ENCODE measurements around the gene ANKS3. TPM values are rescaled to one million over a fixed set of nuclear protein-coding genes. Genes with fewer than 3 reads are reported as not detected.
A peak's percentile ranks its signal among the peaks of the same experiment; 100 is the strongest.

Gene ANKS3
- total RNA-seq, 1 donor from 2014 or later, result 8.1 TPM

DNA sequence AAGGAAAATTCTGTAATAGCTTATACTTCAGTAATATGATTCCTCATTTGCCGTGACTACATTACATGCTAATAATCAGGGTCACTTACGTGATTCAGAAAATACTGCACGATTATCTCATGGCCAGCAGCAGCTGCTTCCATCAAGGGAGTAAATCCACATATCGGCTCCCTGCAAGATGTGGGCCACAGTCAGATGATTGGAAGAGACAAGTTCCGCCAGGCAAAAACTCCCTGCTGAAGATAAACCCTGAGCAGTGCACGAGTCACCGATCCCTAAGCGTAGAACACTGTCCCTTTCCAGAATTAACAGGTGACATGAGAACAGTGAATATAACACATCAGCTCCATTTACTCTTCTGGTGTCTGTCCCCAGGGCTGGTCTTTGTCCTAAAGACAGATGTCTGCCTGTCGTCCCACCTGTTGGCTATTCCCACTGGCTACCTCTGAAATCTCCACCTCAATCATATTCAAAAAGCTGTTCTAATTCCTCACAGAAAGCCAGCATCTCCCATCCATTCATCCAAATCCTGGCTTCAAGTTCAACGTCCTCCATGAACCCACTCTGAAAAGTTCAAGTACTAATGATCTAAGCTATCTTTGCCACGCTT is 9.3 kb downstream of the ANKS3 start:
- no peak for ATAC-seq

DNA sequence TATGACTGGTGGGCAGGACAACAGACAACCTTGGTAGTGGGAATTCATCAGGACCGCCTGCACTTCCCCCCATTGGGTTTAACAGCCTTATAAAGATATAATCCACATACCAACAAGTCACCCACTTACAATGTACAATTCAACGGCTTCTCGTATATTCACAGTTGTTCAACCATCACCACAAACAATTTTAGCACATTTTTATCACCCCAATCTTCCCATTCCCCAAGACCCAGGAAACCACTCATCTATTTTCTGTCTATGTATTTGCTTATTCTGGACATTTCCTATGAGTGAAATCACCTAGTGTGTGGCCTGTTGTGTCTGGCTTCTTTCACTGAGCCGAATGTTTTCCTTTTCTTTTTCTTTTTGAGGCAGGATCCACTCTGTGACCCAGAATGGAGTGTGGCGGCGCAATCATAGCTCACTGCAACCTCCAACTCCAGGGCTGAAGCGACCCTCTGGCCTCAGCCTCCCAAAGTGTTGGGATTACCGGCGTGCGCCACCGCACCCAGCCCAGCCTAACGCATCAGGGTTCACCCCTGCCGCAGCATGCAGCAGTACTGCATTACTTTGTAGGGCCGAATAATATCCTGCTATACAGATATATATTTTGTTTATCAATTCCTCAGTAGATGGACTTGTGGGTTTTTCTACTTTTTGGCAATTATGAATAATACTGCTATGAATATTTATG is 10.9 kb downstream of the ANKS3 start:
- ATAC-seq, result no peak

GRCh38 chr16:4718466-4718865 is 15.6 kb downstream of the ANKS3 start:
- no peak for ATAC-seq

GRCh38 chr16:4714996-4715395 is 19.1 kb downstream of the ANKS3 start:
- no peak for ATAC-seq

DNA sequence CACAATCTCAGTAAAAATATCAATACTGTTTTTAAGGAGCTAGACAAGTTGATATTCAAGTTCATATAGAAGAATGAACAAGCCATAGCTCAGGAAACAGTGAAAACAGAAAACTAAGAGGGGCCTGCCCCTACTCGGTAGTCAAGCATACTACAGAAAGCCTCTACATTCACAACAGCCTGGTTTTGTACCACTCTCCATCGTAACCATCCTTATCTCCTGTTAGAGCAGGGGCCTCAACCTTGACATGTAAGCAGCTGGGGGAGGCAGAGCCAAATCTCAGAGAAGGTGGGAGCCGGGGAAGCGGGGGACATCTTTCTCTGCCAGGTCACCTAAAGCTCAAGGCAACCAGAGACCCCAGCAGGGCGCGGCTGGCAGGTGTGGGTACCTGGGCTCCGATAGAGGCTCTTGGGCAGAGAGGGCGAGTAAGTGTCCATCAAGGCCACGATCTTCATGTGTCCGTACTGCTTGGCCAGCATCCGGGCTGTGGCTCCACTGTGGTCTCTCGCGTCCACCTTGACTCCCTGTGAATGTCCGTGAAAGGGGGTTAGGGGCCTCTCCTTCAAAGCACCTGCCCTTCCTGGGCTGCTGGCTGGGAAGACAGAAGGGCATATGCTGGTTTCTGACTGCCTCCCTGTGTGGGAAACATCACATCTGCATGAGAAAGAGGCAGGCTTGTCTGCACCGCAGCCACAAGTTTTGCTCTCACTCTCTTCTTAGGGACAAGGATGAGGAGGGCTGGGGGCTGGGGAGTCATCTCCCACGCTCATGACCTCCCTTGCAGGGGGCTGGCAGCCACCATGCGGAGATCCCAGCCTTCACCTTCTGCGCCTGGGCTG is 20.2 kb downstream of the ANKS3 start:
- ATAC-seq, result no peak

DNA sequence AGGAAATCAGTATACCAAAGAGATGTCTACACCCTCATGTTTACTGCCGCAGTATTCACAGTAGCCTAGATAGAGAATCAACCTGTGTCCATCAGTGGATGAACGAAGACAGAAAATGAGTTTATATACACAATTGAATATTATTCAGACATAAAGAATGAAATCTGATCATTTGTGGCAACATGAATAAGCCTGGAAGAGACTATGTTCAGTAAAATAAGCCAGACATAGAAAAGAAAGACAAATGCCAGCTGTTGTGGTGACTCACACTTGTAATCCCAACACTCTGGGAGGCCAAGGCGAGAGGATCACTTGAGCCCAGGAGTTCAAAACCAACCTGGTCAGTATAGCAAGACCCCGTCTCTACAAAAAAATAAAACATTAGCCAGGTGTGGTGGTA is 24.6 kb downstream of the ANKS3 start:
- no peak for ATAC-seq

- ATAC-seq, result no peak
These were observed 27.2 kb downstream of the ANKS3 start for GRCh38 chr16:4706871-4707270.

- ATAC-seq, result no peak
These were observed 29.2 kb downstream of the ANKS3 start for GRCh38 chr16:4704913-4705312.

DNA sequence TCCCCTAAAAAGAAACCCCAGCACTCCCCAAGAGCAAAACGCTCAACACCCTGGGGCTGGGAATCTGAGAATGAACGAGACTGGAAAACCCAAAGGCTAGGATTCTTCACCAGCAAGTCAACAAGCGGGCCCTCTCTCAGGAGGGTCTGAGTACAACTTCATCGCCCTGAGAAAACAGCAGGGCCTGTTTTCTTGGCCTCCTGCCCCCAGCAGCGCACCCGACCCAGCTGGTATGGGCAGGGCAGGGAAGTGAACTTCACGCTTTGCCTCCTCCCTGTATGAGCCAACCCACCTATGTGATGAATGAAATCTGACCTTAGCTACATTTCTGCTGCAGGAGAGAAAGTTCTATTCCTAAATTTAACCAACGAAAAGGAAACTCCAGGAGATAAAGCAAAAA is 29.6 kb downstream of the ANKS3 start:
- no peak for ATAC-seq

GRCh38 chr16:4703906-4704305 is 30.2 kb downstream of the ANKS3 start:
- no peak for ATAC-seq

DNA sequence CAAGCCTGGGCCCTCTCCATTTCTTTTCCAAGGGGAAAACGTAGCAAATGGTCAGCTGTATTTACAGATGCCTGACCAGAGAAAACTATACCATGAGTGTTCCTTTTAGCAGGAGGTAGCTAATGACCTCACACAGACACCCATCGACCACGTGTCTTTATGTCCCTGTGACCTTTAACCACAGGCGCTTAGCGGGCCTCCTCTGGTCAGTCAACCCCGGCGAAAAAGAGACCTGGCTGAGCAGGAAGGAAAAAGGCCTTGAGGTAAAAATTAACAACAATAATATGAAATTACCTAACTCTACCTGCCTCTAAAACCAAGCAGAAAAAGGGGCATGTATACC is 31.6 kb downstream of the ANKS3 start:
- no peak for ATAC-seq

DNA sequence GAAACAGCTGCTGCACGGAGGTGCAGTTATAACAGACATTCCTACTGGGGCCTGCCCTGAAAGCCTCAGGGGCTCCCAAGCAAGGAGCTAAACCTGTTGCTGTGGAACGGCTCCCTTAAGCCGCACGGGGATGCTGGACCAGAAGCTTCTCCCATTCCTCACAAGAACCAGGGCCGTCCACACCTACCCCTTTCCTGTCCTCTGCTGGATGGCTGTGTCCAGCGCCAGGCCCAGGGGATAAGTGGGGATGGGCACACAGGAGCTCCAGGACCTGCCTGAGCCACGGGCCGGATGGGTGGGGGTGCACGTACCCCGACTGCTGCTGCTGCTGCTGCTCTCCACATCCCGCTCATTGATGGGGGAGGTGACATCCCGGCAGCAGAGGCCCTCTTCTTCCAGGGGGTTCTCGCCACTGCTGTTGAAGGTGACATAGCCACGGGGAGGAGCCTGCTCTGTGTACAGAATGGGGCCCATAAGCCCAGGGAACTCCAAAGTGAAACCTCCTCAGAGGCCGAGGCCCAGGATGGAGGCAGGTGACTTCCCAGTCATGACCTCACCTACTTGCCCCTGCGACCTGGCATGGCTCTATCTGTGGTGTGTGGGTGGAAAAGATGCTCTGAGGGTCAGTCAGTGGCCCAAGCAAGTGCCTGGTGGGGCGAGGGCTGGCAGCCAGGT is 32.1 kb downstream of the ANKS3 start:
- ATAC-seq, result no peak

DNA sequence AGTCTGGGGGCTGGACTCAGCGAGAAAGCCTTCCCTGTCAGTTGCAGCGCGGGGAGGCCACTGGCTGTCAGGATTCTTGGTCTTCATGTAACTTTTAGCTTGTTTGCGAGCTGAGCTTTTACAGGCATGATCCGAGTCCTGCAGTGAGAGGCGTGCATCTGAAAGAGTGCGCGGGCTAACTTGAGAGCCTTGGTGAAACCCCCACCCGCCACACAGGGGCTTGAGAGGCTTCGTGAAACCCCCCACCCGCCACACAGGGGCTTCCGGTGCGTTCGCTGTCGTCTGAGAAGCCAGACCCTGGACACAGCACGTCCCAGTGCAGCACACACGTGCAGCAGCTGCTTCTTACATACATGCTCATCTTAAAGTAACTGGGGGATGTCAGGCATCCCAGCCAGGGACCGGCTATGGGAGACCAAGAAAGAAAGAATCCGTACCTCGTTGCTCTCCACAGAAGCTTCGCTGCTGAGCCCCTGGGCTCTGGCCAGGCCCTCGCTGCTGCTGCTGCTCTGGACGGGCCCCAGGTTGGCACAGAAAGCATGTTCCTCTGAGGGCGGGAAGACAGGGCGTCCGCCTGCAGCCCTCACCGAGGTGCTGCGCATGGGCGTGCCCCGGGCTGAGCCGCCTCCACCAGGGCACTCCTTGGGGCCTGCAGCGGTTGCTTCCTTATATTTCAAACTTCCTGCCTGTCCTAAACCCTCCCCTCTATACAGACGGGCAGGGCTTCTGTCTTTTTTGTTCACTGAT is 32.9 kb downstream of the ANKS3 start:
- ATAC-seq, result peak; percentile 81

DNA sequence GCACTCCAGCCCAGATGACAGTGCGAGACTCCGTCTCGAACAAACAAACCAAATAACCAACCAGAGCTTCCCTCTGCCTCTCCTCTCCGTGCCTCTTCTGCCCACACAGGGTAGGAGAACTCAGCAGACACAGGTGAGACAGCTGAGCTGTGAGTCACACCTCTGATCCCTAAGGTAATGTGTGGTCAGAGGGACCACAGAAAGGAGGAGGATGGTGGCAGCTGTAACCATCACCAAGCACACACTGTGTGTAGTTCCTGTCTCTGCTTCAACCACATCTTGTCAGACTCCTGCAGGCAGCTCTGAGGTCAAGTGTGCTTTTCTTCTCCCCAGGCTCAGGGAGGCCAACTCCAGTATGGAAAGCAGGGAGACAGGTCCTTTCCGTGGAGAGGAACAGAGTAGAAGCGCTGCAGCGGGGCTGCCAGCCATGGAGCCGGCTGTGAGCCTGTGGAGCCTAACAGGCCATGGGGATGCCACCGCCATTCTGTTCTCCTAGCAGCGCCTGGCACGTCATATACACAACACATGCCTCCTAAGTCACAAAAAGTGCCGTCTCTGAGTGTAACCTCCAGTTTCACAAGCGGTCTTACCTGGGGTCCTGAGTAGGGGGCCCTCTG is 33.6 kb downstream of the ANKS3 start:
- no peak for ATAC-seq

DNA sequence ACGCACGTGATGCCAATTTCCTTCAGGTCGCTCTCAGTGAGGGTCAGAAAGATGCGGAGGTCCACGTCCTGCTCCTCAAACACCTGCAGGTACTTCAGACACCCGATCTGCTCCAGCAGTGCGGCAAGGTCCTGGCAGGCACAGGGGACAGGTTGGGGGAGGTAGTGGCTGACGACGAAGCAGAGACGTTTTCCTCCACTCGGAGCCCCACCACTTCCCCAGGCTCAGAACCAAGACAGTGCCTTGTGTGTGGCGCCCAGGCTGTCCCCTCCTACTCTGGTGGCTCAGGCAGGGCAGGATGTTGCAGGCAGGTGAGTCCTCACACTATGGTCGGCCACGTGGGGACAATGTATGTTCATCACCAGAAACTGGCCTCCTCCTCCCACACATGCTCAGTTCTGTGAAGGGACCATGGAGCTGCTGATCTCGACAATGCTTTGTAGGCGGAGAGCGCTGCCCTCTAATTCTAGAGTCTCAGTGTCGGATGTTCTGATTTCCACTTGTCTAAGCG is 35.0 kb downstream of the ANKS3 start:
- no peak for ATAC-seq

DNA sequence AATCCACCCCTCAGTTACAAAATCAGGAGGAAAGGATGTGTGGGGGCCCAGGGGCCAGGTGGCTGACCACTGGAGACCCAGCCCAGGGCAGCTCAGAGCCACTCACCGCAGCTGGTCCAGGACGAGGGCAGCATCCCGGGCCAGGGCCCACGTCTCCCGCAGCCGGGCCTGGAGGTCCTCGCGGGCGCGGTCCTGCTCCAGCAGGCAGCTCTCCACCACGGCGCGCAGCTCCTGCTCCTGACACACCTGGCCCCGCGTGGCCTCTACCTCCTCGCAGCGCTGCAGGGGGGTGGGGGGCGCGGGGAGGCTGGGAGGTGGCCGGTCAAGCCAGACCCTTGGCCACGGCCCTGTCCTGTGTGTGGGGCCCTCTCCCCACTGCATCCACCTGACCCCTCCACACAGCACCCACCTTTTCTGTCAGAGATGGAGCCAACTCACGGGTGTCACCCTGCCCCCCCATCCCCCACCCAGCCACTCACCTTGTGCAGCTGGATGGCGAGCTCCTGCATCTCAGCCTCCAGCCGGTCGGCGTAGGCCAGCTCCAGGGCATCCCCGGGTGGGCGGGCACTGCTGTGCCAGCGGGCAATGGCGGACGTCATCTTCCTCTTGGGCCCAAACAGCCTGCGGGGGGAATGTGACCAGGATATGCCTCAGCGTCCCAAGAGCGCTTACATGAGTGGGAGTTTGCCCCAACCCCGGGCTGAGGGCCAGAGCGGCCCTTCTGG is 35.6 kb downstream of the ANKS3 start:
- ATAC-seq, result no peak

GRCh38 chr16:4697848-4698291 is 36.2 kb downstream of the ANKS3 start:
- no peak for ATAC-seq

DNA sequence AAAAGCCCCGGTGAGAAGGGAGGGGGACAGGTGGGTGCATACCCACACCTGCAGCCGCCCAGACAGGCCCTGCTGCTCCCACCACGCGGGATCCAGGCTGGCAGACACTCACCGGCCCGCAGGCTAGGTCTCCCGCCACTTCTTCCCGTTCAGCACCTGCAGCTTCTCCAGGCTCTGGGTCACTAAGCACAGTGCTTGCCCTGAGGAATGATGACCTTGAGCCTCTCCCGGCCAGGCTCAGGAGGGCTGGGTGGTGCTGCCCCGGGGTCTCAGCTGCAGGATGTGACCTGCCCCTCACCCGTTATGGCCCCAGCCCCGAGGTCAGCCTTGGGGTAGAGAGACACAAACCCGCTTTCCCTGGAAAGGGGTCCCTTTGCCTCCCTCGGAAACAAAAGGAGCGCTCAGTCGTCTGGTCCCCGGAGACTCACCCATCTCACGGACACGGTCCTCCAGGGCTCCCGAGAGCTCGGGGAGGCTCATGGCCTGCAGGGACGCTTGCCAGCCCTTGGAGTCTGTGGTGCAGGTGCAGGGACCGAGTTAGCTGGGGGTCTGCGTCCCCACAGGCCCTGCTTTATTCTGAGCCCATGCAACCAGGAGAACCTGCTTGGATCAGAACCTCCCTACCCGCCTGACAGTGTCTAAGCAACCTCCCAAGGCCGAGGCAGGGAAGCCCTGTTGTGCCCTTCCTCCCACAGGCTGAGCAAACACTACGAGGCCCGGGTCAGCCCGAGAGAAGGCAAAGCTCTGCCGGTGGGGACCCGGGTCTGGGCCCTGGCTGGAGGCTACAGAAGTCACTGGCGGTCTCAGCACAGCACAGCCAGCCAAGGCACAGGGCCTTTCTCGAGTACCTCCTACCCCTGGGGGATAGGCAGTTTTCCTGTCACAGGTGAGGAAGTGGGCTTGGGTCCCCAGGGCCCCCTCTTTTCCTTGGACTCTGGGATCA is 36.9 kb downstream of the ANKS3 start:
- ATAC-seq, result no peak

GRCh38 chr16:4696172-4696904 is 37.7 kb downstream of the ANKS3 start:
- ATAC-seq, result no peak

All from esophagus mucosa (tissue), 1 donor.